GM12874 (cell line): ENCODE data around the gene KDM5B.

ENCODE experiments used
- CTCF ChIP-seq: IDR thresholded peaks from 2 replicates; pipeline ENCODE4 v1.5.1; 2011; ENCODE audit warnings: low read depth, mild to moderate bottlenecking, control low read depth, low read length, moderate library complexity; ENCODE audit not compliant: insufficient read depth

KDM5B gene

GRCh38 chr1:202807926-202808757 is at the start of gene KDM5B:
Gene KDM5B (minus strand): TSS chr1:202808421. CDS start chr1:202808305, 116 bp downstream.
- no peak for TF ChIP-seq CTCF

GRCh38 chr1:202857136-202857610 is 49.0 kb upstream of the KDM5B start:
- TF ChIP-seq CTCF: no peak

- TF ChIP-seq CTCF: no peak
Observed at GRCh38 chr1:202856014-202856413, 47.8 kb upstream of the KDM5B start.

GRCh38 chr1:202854787-202855186 is 46.6 kb upstream of the KDM5B start:
- no peak for TF ChIP-seq CTCF

GRCh38 chr1:202852163-202852904 is 44.1 kb upstream of the KDM5B start:
- TF ChIP-seq CTCF: peak; percentile 70

- TF ChIP-seq CTCF: no peak
Observed at GRCh38 chr1:202850593-202851362, 42.6 kb upstream of the KDM5B start.

GRCh38 chr1:202848191-202848542 is 39.9 kb upstream of the KDM5B start:
- no peak for TF ChIP-seq CTCF
